Globus pallidus (tissue), 1 donor: ENCODE data around the gene CIDEB.

ENCODE experiments used
- DNase-seq: peaks from one replicate; pipeline ENCODE4 v3.0.0-alpha.2; 2015; ENCODE audit warnings: low spot score

The CIDEB gene

DNA sequence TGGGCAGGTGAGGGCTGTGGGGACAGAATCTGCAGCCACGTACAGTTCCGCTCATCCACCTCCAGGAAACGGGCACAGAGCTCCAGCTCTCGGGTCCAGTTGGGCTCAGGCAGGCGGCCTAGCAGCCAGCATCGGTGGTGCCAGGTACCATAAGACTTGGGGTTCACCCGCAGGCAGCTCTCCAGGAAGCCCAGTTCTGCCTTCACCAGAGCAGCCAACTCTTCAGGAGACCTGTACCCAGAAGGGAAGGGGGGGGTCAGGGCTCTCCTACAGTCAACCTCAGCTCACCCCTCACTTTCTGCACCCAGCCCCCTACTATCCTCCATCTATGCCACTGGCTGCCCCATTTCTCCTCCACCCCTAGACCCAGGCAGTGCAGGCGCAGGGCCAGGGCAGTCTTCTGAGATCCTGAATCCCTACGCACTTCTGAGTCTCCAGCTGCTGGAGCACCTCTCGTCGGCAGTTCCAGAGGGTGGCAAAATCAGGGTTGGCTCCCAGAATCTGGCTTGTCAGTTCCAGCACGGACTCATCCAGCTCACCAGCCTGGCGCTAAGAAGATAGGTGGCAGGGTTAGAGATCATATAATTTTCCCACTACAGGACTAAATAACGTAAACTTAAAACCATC is 37.8 kb downstream of the CIDEB start:
- no peak for DNase-seq

- DNase-seq, result no peak
These were observed 38.4 kb downstream of the CIDEB start for GRCh38 chr14:24269368-24269767.

- DNase-seq, result no peak
These were observed 39.6 kb downstream of the CIDEB start for GRCh38 chr14:24268225-24268624.

DNA sequence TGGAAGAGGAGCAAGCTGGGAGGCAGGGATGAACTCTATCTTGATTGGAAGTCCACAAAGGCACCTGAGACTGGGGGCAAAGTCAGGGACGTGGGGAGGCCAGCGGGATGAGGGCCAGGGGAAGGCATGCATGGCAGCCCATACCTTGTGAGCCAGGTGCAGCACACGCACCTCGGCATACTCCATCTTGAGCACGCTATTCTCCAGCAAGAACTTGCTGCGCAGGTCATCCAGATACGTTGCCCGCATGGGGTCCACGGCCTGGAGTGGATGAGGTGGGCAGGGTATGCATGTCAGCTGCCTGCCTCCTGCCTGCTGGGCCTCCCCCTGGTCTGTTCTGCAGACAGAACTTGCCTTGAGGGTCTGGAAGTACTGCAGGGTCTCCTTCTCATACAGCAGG is 40.3 kb downstream of the CIDEB start:
- DNase-seq, result no peak

DNA sequence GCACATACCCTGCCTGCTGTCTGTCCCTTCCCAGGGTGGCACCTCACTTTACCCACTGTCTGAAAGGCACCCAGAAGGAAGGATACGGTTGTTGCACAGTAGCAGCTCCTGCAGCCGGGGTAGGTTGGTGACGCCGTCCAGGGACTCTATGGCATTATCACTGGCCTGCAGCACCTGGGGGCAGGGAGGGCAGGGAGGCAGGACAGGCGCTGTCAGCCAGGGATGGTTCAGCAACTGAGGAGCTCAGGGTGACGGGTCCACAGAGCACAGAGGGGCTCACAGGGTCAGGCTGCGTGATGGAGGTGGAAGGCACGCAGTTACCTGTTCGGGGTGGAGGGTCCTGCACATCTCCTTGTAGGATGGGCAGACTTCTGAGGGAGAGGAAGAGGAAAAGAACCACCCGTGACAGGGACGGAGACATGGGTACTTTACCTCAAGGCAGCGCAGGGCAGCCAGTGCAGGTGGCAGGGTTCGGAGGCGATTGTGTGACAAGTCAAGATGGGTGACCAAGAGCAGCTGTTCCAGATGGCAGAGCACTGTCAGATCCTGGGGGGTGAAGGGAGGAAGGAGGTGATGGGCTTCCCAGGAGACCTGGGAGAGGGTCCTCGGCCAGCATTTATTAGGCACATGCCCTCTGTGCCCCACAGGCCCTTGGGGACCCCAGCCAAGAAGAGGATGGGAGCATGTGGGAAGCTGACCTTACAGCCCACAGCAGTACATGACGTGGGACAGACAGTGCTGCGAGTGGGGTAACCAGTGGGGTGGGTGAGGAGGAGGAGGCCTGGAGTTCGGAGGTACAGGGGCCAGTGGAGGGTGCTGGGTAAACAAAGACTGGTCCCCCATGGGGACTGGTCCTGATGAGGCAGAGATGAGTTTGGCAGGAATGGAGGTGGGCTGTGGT is 41.2 kb downstream of the CIDEB start:
- DNase-seq, result no peak

- no peak for DNase-seq
These were observed 43.5 kb downstream of the CIDEB start for GRCh38 chr14:24264298-24264697.

DNA sequence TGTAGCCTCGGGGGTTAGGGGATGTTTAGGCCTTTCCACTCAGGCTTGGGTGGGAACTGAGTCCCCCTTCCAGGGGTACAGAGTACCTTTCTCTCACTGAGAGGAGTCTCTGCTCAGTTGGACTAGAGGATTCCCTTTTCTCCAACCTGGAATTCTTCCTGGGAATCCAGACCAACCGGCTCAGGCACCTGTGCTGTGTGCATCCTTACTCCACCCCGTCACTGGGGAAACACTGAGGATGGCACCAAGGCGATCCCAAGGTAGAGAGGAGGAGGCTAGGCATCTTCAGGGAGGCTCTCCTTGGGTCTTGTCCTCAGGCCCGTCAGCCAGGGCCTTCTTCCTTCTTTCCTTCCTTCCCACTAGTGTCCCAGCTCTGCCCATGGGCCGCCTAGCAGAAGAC is 43.9 kb downstream of the CIDEB start:
- DNase-seq, result no peak

- DNase-seq, result no peak
These were observed 44.7 kb downstream of the CIDEB start, which contains the start of gene TGM1 for GRCh38 chr14:24262821-24263733. Gene TGM1, minus strand, starts transcription at chr14:24263177. Its CDS starts 825 bp downstream, at chr14:24262352.

GRCh38 chr14:24261969-24262327 is 45.8 kb downstream of the CIDEB start:
- no peak for DNase-seq

GRCh38 chr14:24261256-24261968 is 46.4 kb downstream of the CIDEB start:
- DNase-seq, result no peak

- DNase-seq, result no peak
These were observed 47.0 kb downstream of the CIDEB start for GRCh38 chr14:24260780-24261157.

DNA sequence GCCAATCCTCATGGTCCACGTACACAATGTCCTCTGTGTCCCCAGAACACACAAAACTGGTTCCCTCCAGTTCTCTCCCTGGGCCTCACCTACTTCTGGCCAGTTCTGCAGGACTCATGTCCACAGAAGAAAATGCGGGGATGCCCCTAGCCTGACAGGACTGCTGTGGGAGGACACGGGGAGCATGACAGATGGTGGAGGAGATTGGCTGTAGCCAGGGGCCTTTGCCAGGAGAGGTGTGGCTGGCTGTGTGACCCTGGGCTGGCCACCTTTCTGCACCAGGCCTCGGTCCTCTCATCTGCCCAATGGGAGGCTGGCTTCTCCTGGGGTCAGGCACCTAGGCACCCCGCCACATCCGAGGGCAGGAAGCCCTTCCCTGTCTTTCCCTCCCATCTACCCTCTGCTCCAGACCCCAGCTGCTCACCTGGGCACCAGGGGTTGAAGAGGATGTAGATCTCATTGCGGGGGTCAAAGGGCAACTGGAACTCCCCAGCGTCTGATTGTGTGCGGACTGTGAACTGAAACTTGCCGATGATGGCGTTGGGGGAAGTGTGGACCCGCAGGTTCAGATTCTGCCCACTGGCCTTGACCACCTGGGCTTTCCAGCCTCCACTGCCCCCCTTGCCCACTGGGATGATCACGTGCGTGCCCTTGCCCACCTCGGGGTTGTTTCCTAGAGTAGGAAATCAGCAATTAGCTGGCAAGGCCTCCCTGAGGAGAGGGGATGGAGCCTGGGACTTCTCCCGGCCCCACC is 47.6 kb downstream of the CIDEB start:
- DNase-seq, result no peak

- no peak for DNase-seq
These were observed 48.3 kb downstream of the CIDEB start for GRCh38 chr14:24259282-24260025.

DNA sequence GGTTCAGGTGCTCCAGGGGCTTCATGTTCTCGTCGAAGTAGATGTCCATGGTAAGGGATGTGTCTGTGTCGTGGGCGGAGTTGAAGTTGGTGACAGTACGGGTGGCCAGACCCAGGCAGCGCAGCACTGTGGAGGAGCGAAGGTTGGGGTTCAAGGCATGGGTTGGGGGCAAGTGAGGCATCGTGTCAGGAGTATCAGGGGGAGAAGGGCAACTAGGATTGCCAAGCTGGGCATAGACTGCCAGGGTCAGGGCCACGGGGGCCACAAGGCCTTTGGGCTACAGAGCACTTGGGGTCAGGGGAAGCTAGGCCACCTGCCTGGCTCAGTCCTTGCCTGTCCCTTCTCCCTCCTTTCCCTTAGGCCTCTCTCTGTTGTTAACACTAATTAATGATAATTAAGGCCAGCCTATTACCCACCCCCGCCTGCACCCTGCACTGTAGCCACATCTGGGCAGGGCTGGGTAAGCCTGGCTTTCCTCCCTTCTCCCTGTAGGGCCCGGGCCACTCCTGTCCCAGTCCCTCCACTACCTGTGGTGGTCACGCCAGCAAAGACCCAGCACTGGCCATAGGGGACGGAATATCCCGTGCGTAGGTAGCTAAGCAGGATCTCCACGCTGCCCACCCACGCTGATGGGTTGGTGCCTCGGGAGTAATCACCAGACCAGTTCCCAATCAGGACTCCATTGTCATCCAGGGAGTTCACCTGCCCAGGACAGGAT is 49.1 kb downstream of the CIDEB start:
- DNase-seq, result no peak

- DNase-seq, result no peak
These were observed 49.7 kb downstream of the CIDEB start for GRCh38 chr14:24258119-24258518.

GRCh38 chr14:24256960-24257359 is 50.8 kb downstream of the CIDEB start:
- no peak for DNase-seq

GRCh38 chr14:24255931-24256711 is 51.7 kb downstream of the CIDEB start:
- no peak for DNase-seq

DNA sequence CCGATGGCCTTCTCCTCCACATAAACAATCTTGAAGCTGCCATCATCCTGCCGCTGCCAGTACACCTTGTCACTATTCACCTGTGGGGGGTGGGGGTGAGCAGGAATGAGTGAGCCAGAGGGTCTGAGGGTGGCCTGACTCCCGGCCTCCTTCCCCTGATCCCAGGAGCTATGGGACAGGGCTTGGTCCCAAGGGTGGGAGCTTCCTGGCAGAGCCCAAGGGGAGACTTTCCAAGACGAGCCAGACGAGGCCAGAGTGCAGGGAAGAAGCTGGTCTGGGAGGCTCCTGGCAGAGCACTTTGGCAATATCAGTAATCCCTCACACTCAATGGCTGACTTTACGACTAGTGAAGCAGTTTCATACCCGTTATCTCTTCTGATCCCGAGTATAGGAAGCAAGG is 52.3 kb downstream of the CIDEB start:
- no peak for DNase-seq
